ENCODE measurements around the gene TBXA2R. TPM values are rescaled to one million over a fixed set of nuclear protein-coding genes. Genes with fewer than 3 reads are reported as not detected.
"Not testable (repeated sequence)": the region's sequence is repeated elsewhere in the genome, so short reads cannot be mapped to it uniquely, and the experiment has no call there.

Gene TBXA2R
- total RNA-seq, 1 experiment from 2014 or later: not detected

GRCh38 chr19:3589439-3589838 is 17.2 kb downstream of the TBXA2R start:
- no peaks in the 10 kb centered on the region for H3K36me3 Mint-ChIP-seq (ENCODE audit: insufficient read depth, unreplicated experiment)
- H3K27me3 Mint-ChIP-seq (ENCODE audit: insufficient read depth, unreplicated experiment): no peaks in the 10 kb centered on the region
- no peaks in the 10 kb centered on the region for H3K9me3 Mint-ChIP-seq (ENCODE audit: unreplicated experiment)
- no peak for TF ChIP-seq CTCF (IDR thresholded peaks at IDR 0.05; ENCODE audit: unreplicated experiment)
- ChIA-PET POLR2A (no interaction called here), CTCF (interaction anchor here (1.0 kb wide), 1 partner anchor 11 kb away, joined by 3 read pairs; no protein-coding TSS in a partner anchor)
- DNase-seq (ENCODE audit: unreplicated experiment): no peak
- intact Hi-C loops (cut with micrococcal nuclease): no loop called here
- no peak overlapping the region for H3K4me3 Mint-ChIP-seq (ENCODE audit: unreplicated experiment)
- H3K27ac Mint-ChIP-seq (ENCODE audit: low read depth, unreplicated experiment): no peak overlapping the region
- no TSS peak for BruUV-seq (replicated peaks)
- H3K4me1 Mint-ChIP-seq (ENCODE audit: insufficient read depth, unreplicated experiment): no peaks in the 10 kb centered on the region

- H3K27ac Mint-ChIP-seq (ENCODE audit: low read depth, unreplicated experiment): no peak overlapping the region
- peak; percentile 29 for DNase-seq (ENCODE audit: unreplicated experiment)
- TF ChIP-seq CTCF (IDR thresholded peaks at IDR 0.05; ENCODE audit: unreplicated experiment): no peak
- CTCF ChIA-PET: interaction anchor here (0.6 kb wide), 2 partner anchors 21 to 278 kb away, joined by 3 read pairs; no protein-coding TSS in a partner anchor
- POLR2A ChIA-PET: interaction anchor here (1.2 kb wide), 1 partner anchor 13 kb away, joined by 3 read pairs; no protein-coding TSS in a partner anchor
- H3K36me3 Mint-ChIP-seq (ENCODE audit: insufficient read depth, unreplicated experiment): no peaks in the 10 kb centered on the region
- no TSS peak for BruUV-seq (replicated peaks)
- H3K27me3 Mint-ChIP-seq (ENCODE audit: insufficient read depth, unreplicated experiment): no peaks in the 10 kb centered on the region
- no peaks in the 10 kb centered on the region for H3K9me3 Mint-ChIP-seq (ENCODE audit: unreplicated experiment)
- no peaks in the 10 kb centered on the region for H3K4me1 Mint-ChIP-seq (ENCODE audit: insufficient read depth, unreplicated experiment)
- no peak overlapping the region for H3K4me3 Mint-ChIP-seq (ENCODE audit: unreplicated experiment)
- intact Hi-C loops (cut with micrococcal nuclease): no loop called here
These were observed 19.8 kb downstream of the TBXA2R start for GRCh38 chr19:3586707-3587346.

GRCh38 chr19:3586127-3586626 is 20.5 kb downstream of the TBXA2R start:
- no TSS peak for BruUV-seq (replicated peaks)
- Mint-ChIP-seq H3K27me3 (ENCODE audit: insufficient read depth, unreplicated experiment) (no peaks in the 10 kb centered on the region), H3K9me3 (ENCODE audit: unreplicated experiment) (no peaks in the 10 kb centered on the region), H3K27ac (ENCODE audit: low read depth, unreplicated experiment) (no peak overlapping the region), H3K4me1 (ENCODE audit: insufficient read depth, unreplicated experiment) (no peaks in the 10 kb centered on the region), H3K36me3 (ENCODE audit: insufficient read depth, unreplicated experiment) (no peaks in the 10 kb centered on the region), H3K4me3 (ENCODE audit: unreplicated experiment) (no peak overlapping the region)
- ChIA-PET CTCF (interaction anchor here (0.6 kb wide), 2 partner anchors 22 to 323 kb away, joined by 3 read pairs; no protein-coding TSS in a partner anchor), POLR2A (interaction anchor here (1.2 kb wide), 1 partner anchor 13 kb away, joined by 3 read pairs; no protein-coding TSS in a partner anchor)
- TF ChIP-seq CTCF (IDR thresholded peaks at IDR 0.05; ENCODE audit: unreplicated experiment): peak; percentile 44
- DNase-seq (ENCODE audit: unreplicated experiment): no peak
- intact Hi-C loops (cut with micrococcal nuclease): no loop called here

- DNase-seq (ENCODE audit: unreplicated experiment): no peak
- H3K27me3 Mint-ChIP-seq (ENCODE audit: insufficient read depth, unreplicated experiment): no peaks in the 10 kb centered on the region
- H3K9me3 Mint-ChIP-seq (ENCODE audit: unreplicated experiment): no peaks in the 10 kb centered on the region
- ChIA-PET CTCF (interaction anchor here (0.6 kb wide), 1 partner anchor 323 kb away, joined by 3 read pairs; no protein-coding TSS in a partner anchor), POLR2A (no interaction called here)
- H3K27ac Mint-ChIP-seq (ENCODE audit: low read depth, unreplicated experiment): no peak within 1 kb of the TSS
- no peaks in the 10 kb centered on the region for H3K36me3 Mint-ChIP-seq (ENCODE audit: insufficient read depth, unreplicated experiment)
- no peak within 1 kb of the TSS for H3K4me3 Mint-ChIP-seq (ENCODE audit: unreplicated experiment)
- TF ChIP-seq CTCF (IDR thresholded peaks at IDR 0.05; ENCODE audit: unreplicated experiment): no peak
- intact Hi-C loops (cut with micrococcal nuclease): no loop called here
- no TSS peak for BruUV-seq (replicated peaks)
- H3K4me1 Mint-ChIP-seq (ENCODE audit: insufficient read depth, unreplicated experiment): peaks cover under 1% of the 10 kb centered on the region
These were observed 21.2 kb downstream of the TBXA2R start, which contains the start of gene GIPC3 for GRCh38 chr19:3585301-3586126. GIPC3 (plus strand) TSS chr19:3585478; CDS start chr19:3585598, 120 bp downstream.

- DNase-seq (ENCODE audit: unreplicated experiment); H3K9me3 Mint-ChIP-seq (ENCODE audit: unreplicated experiment); CTCF ChIA-PET; H3K4me3 Mint-ChIP-seq (ENCODE audit: unreplicated experiment); H3K36me3 Mint-ChIP-seq (ENCODE audit: insufficient read depth, unreplicated experiment); H3K27me3 Mint-ChIP-seq (ENCODE audit: insufficient read depth, unreplicated experiment); BruUV-seq (replicated peaks); H3K27ac Mint-ChIP-seq (ENCODE audit: low read depth, unreplicated experiment); intact Hi-C loops (cut with micrococcal nuclease): not testable (repeated sequence)
- H3K4me1 Mint-ChIP-seq (ENCODE audit: insufficient read depth, unreplicated experiment): peaks cover 12% of the 10 kb centered on the region
- POLR2A ChIA-PET: interaction anchor here (0.6 to 1.4 kb wide), 3 partner anchors 9 to 63 kb away, joined by 3 to 7 read pairs (median 4); no protein-coding TSS in a partner anchor
These were observed 22.5 kb downstream of the TBXA2R start for GRCh38 chr19:3584036-3584802.
